OCI-LY7 (cell line): ENCODE measurements around the gene ZNF488.

Experiments
- CTCF ChIP-seq: fragments of 200-600 bp; sonication (generic); conservative IDR thresholded peaks from 2 replicates; pipeline ENCODE4 v1.5.1; 2014; ENCODE audit warnings: mild to moderate bottlenecking, antibody characterized with exemption, low read length, moderate library complexity, mixed read lengths
- EZH2phosphoT487 ChIP-seq: fragments of 200-600 bp; sonication (generic); IDR thresholded peaks from 2 replicates; pipeline ENCODE4 v1.6.1; 2018; ENCODE audit warnings: low read depth, borderline replicate concordance, mild to moderate bottlenecking, mixed run types, antibody characterized with exemption, low read length, moderate library complexity, mixed read lengths

- TF ChIP-seq CTCF = no peak
- TF ChIP-seq EZH2phosphoT487 = no peak
Observed at GRCh38 chr10:47317251-47317650, 66.8 kb downstream of the ZNF488 start.
